HCT116 (cell line): ENCODE results near the gene CD93.

ENCODE experiments used
- ATF3 ChIP-seq: IDR thresholded peaks from 2 replicates; pipeline ENCODE4 v1.6.1; 2012
- CTCF ChIP-seq, 3 experiments: fragments of 200-600 bp in 1 of 3; sonication (generic) in 1 of 3; IDR thresholded peaks in 2 of 3; conservative IDR thresholded peaks in 1 of 3; 2 replicates each; pipeline ENCODE4 v1.5.1; 2012 to 2017; ENCODE audit warnings: low read depth in 2 of 3, low read length in 2 of 3, antibody characterized with exemption in 1 of 3, borderline replicate concordance in 1 of 3, control low read depth in 1 of 3, mild to moderate bottlenecking in 1 of 3, mixed read lengths in 1 of 3, mixed run types in 1 of 3, moderate library complexity in 1 of 3; ENCODE audit not compliant: insufficient read depth in 1 of 3
- EZH2 ChIP-seq: fragments of 200-600 bp; sonication (generic); IDR thresholded peaks from 2 replicates; pipeline ENCODE4 v1.6.1; 2017; ENCODE audit warnings: antibody characterized with exemption, mixed run types
- RAD21 ChIP-seq: IDR thresholded peaks from 2 replicates; pipeline ENCODE4 v1.6.1; 2012; ENCODE audit warnings: low read depth, mild to moderate bottlenecking
- ZBTB33 ChIP-seq: IDR thresholded peaks from 2 replicates; pipeline ENCODE4 v1.6.1; 2011; ENCODE audit warnings: mild to moderate bottlenecking, low read length, moderate library complexity; ENCODE audit not compliant: insufficient replicate concordance; ENCODE audit errors: extremely low read depth

- TF ChIP-seq ATF3 (no peak), CTCF (IDR thresholded peaks at IDR 0.05 in 2 of 3, conservative IDR thresholded peaks at IDR 0.05 in 1 of 3; ENCODE audit: borderline replicate concordance in 1 of 3, insufficient read depth in 1 of 3, low read depth in 2 of 3, low read length in 2 of 3) (no peak), EZH2 (no peak), ZBTB33 (no peak), RAD21 (no peak)
Measured at GRCh38 chr20:23092384-23092756, 6.2 kb upstream of the CD93 start.
